WTC11 (cell line): ENCODE results near the gene MAP3K5. TPM values are rescaled to one million over a fixed set of nuclear protein-coding genes. Genes with fewer than 3 reads are reported as not detected.

Source experiments
- ATAC-seq: fragments of 200-7000 bp; cut with Tn5 transposase; 2 replicates; pipeline ENCODE4 v1.10.0; 2021; ENCODE audit warnings: mild to moderate bottlenecking, moderate library complexity
- CTCF ChIA-PET: fragments of 300-600 bp; sonication (Branson Sonifier 250); formaldehyde crosslinking; loops from one replicate; lab custom pipeline; 2021; ENCODE audit warnings: antibody characterized with exemption; lab: Charles Lee
- POLR2A ChIA-PET: fragments of 350-600 bp; sonication (Branson Sonifier 250); formaldehyde crosslinking; loops from one replicate; lab custom pipeline; 2021; ENCODE audit warnings: antibody characterized with exemption; lab: Charles Lee
- DNase-seq: peaks from one replicate; pipeline ENCODE4 v3.0.0; 2021; ENCODE audit warnings: low spot score
- H3K27ac Mint-ChIP-seq: 2 replicates; pipeline ENCODE4 v1.8.0; 2021; ENCODE audit warnings: mixed read lengths
- H3K27me3 Mint-ChIP-seq: 2 replicates; pipeline ENCODE4 v1.8.0; 2021; ENCODE audit warnings: low read depth, mild to moderate bottlenecking, moderate library complexity, mixed read lengths
- H3K36me3 Mint-ChIP-seq: 2 replicates; pipeline ENCODE4 v1.8.0; 2021; ENCODE audit warnings: mixed read lengths
- H3K4me1 Mint-ChIP-seq: 2 replicates; pipeline ENCODE4 v1.8.0; 2022; ENCODE audit warnings: mixed read lengths
- H3K4me3 Mint-ChIP-seq: 2 replicates; pipeline ENCODE4 v1.8.0; 2021; ENCODE audit warnings: mild to moderate bottlenecking, moderate library complexity, mixed read lengths
- H3K9me3 Mint-ChIP-seq: 2 replicates; pipeline ENCODE4 v1.8.0; 2021; ENCODE audit warnings: mixed read lengths
- ATF1 ChIP-seq: sonication (generic); formaldehyde crosslinking; IDR thresholded peaks from 2 replicates; pipeline ENCODE4 v1.8.1; 2023; ENCODE audit warnings: mild to moderate bottlenecking, moderate library complexity, missing genetic modification reagents
- CREB1 ChIP-seq: sonication (generic); formaldehyde crosslinking; IDR thresholded peaks from 2 replicates; pipeline ENCODE4 v1.8.0; 2023; ENCODE audit warnings: mild to moderate bottlenecking, missing genetic modification reagents
- ESRRA ChIP-seq: sonication (generic); formaldehyde crosslinking; IDR thresholded peaks from 2 replicates; pipeline ENCODE4 v1.8.1; 2022; ENCODE audit warnings: mild to moderate bottlenecking, missing genetic modification reagents, borderline replicate concordance
- FOXK1 ChIP-seq: sonication (generic); formaldehyde crosslinking; IDR thresholded peaks from 2 replicates; pipeline ENCODE4 v1.8.0; 2022; ENCODE audit warnings: mild to moderate bottlenecking, moderate library complexity, missing genetic modification reagents
- FOXP1 ChIP-seq: sonication (generic); formaldehyde crosslinking; IDR thresholded peaks from 2 replicates; pipeline ENCODE4 v1.8.0; 2022; ENCODE audit warnings: missing genetic modification reagents, mild to moderate bottlenecking, moderate library complexity, borderline replicate concordance
- GRHL2 ChIP-seq: fragments of 250-450 bp; sonication (Bioruptor Pico); IDR thresholded peaks from 2 replicates; pipeline ENCODE4 v1.8.0; 2022; ENCODE audit warnings: mild to moderate bottlenecking, moderate library complexity; ENCODE audit not compliant: insufficient replicate concordance, severe bottlenecking
- IRF2 ChIP-seq: sonication (generic); formaldehyde crosslinking; IDR thresholded peaks from 2 replicates; pipeline ENCODE4 v1.8.0; 2022; ENCODE audit warnings: low read depth, missing genetic modification reagents, borderline replicate concordance
- JUN ChIP-seq: sonication (generic); formaldehyde crosslinking; IDR thresholded peaks from 2 replicates; pipeline ENCODE4 v1.8.0; 2023; ENCODE audit warnings: mild to moderate bottlenecking, missing genetic modification reagents
- KAT7 ChIP-seq: sonication (generic); formaldehyde crosslinking; IDR thresholded peaks from 2 replicates; pipeline ENCODE4 v1.8.1; 2023; ENCODE audit warnings: missing genetic modification reagents, mild to moderate bottlenecking, borderline replicate concordance
- NR2C2 ChIP-seq: sonication (generic); formaldehyde crosslinking; IDR thresholded peaks from 2 replicates; pipeline ENCODE4 v1.8.0; 2022; ENCODE audit warnings: mild to moderate bottlenecking, missing genetic modification reagents
- NR3C1 ChIP-seq: sonication (generic); formaldehyde crosslinking; conservative IDR thresholded peaks from 2 replicates; pipeline ENCODE4 v1.8.1; 2023; ENCODE audit warnings: low read depth, mild to moderate bottlenecking, missing genetic modification reagents
- PRRX2 ChIP-seq: fragments of 250-450 bp; sonication (Bioruptor Pico); IDR thresholded peaks from 2 replicates; pipeline ENCODE4 v1.8.0; 2021; ENCODE audit warnings: mild to moderate bottlenecking
- RELA ChIP-seq: sonication (generic); formaldehyde crosslinking; IDR thresholded peaks from 2 replicates; pipeline ENCODE4 v1.8.1; 2022; ENCODE audit warnings: missing genetic modification reagents, mild to moderate bottlenecking, borderline replicate concordance
- RORB ChIP-seq: fragments of 250-450 bp; sonication (Bioruptor Pico); IDR thresholded peaks from 2 replicates; pipeline ENCODE4 v1.9.0; 2021; ENCODE audit warnings: mild to moderate bottlenecking
- SMAD3 ChIP-seq: sonication (generic); formaldehyde crosslinking; IDR thresholded peaks from 2 replicates; pipeline ENCODE4 v1.8.0; 2022; ENCODE audit warnings: missing genetic modification reagents, mild to moderate bottlenecking, borderline replicate concordance
- ZNF219 ChIP-seq: sonication (generic); formaldehyde crosslinking; IDR thresholded peaks from 2 replicates; pipeline ENCODE4 v1.8.0; 2023; ENCODE audit warnings: missing genetic modification reagents, mild to moderate bottlenecking, borderline replicate concordance
- ZNF232 ChIP-seq: sonication (generic); formaldehyde crosslinking; IDR thresholded peaks from 2 replicates; pipeline ENCODE4 v1.8.0; 2022; ENCODE audit warnings: mild to moderate bottlenecking, missing genetic modification reagents
- ZNF396 ChIP-seq: fragments of 250-450 bp; sonication (Bioruptor Pico); IDR thresholded peaks from 2 replicates; pipeline ENCODE4 v1.8.0; 2021; ENCODE audit warnings: mild to moderate bottlenecking, moderate library complexity, borderline replicate concordance
- ZNF423 ChIP-seq: fragments of 250-450 bp; sonication (Bioruptor Pico); IDR thresholded peaks from 2 replicates; pipeline ENCODE4 v2.1.2; 2022; ENCODE audit warnings: mild to moderate bottlenecking, moderate library complexity
- total RNA-seq: library from RNA; stranded (reverse); gene quantifications from 3 replicates; pipeline ENCODE4 v1.2.3, GENCODE V29; 2021
- TF ChIP-seq, protein P1 (sequence below): sonication (generic); formaldehyde crosslinking; conservative IDR thresholded peaks from 2 replicates; pipeline ENCODE4 v1.8.1; 2022; ENCODE audit warnings: mild to moderate bottlenecking, missing genetic modification reagents
- TF ChIP-seq, protein P2 (sequence below): sonication (generic); formaldehyde crosslinking; IDR thresholded peaks from 2 replicates; pipeline ENCODE4 v1.8.1; 2023; ENCODE audit warnings: mild to moderate bottlenecking, missing genetic modification reagents, moderate library complexity
- TF ChIP-seq, protein P3 (sequence below): fragments of 250-450 bp; sonication (Bioruptor Pico); IDR thresholded peaks from 2 replicates; pipeline ENCODE4 v1.9.0; 2021; ENCODE audit warnings: mild to moderate bottlenecking
- TF ChIP-seq, protein P4 (sequence below): sonication (generic); formaldehyde crosslinking; IDR thresholded peaks from 2 replicates; pipeline ENCODE4 v1.8.1; 2022; ENCODE audit warnings: mild to moderate bottlenecking, moderate library complexity, missing genetic modification reagents
- TF ChIP-seq, protein P5 (sequence below): sonication (generic); formaldehyde crosslinking; IDR thresholded peaks from 2 replicates; pipeline ENCODE4 v1.8.0; 2022; ENCODE audit warnings: mild to moderate bottlenecking, missing genetic modification reagents
- TF ChIP-seq, protein P6 (sequence below): sonication (generic); formaldehyde crosslinking; IDR thresholded peaks from 2 replicates; pipeline ENCODE4 v1.8.0; 2022; ENCODE audit warnings: missing genetic modification reagents
- TF ChIP-seq, protein P7 (sequence below): fragments of 250-450 bp; sonication (Bioruptor Pico); IDR thresholded peaks from 2 replicates; pipeline ENCODE4 v1.9.0; 2021; ENCODE audit warnings: mild to moderate bottlenecking, borderline replicate concordance

The MAP3K5 gene
- total RNA-seq, 1 experiment from 2014 or later: 1.6 TPM

DNA sequence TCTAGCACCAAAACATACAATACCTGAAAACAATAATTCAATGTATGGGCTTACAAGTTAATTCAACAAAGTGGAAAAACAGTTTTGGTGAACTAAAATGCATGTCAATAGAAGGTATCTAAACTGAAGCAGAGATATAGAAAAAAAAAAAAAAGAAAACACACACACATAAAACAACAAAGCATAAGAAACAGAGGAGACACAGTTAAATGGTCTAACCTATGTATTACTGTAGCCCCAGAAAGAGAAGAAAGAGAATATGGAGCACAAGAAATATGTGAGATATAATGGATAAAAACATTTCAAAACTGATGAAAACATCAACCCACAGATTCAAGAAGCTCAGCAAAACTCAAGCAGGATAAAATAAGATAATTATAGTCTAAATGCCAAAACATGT, 118.7 kb downstream of the MAP3K5 start:
- Mint-ChIP-seq H3K27ac (no peak overlapping the region), H3K9me3 (no peaks in the 10 kb centered on the region), H3K27me3 (no peaks in the 10 kb centered on the region)
- DNase-seq (no peak), ATAC-seq (no peak)
- POLR2A ChIA-PET: no interaction called here
- CTCF ChIA-PET: interaction anchor here (0.7 kb wide), 1 partner anchor 1221 kb away, joined by 4 read pairs; no protein-coding TSS in a partner anchor
- no peak for TF ChIP-seq IRF2 (CRISPR knock-in tag)
- TF ChIP-seq, protein P1, sequence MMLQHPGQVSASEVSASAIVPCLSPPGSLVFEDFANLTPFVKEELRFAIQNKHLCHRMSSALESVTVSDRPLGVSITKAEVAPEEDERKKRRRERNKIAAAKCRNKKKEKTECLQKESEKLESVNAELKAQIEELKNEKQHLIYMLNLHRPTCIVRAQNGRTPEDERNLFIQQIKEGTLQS (CRISPR knock-in tag): no peak
- TF ChIP-seq NR2C2 (CRISPR knock-in tag): no peak
- TF ChIP-seq ZNF396 (CRISPR knock-in tag): no peak
- TF ChIP-seq RELA (CRISPR knock-in tag): no peak
- no peak for TF ChIP-seq ZNF423 (CRISPR knock-in tag)
- TF ChIP-seq SMAD3 (CRISPR knock-in tag): no peak
- TF ChIP-seq GRHL2: no peak
- no peak for TF ChIP-seq FOXK1 (CRISPR knock-in tag)
- no peak for TF ChIP-seq PRRX2 (CRISPR knock-in tag)
- no peak for TF ChIP-seq JUN
- no peak for TF ChIP-seq CREB1 (CRISPR knock-in tag)
- TF ChIP-seq FOXP1 (CRISPR knock-in tag): no peak
- TF ChIP-seq NR3C1 (CRISPR knock-in tag): no peak
- TF ChIP-seq, protein P2, sequence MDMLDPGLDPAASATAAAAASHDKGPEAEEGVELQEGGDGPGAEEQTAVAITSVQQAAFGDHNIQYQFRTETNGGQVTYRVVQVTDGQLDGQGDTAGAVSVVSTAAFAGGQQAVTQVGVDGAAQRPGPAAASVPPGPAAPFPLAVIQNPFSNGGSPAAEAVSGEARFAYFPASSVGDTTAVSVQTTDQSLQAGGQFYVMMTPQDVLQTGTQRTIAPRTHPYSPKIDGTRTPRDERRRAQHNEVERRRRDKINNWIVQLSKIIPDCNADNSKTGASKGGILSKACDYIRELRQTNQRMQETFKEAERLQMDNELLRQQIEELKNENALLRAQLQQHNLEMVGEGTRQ (CRISPR knock-in tag): no peak
- TF ChIP-seq ZNF219: no peak
- no peak for TF ChIP-seq KAT7 (CRISPR knock-in tag)
- TF ChIP-seq, protein P3, sequence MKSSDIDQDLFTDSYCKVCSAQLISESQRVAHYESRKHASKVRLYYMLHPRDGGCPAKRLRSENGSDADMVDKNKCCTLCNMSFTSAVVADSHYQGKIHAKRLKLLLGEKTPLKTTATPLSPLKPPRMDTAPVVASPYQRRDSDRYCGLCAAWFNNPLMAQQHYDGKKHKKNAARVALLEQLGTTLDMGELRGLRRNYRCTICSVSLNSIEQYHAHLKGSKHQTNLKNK: no peak
- TF ChIP-seq, protein P4, sequence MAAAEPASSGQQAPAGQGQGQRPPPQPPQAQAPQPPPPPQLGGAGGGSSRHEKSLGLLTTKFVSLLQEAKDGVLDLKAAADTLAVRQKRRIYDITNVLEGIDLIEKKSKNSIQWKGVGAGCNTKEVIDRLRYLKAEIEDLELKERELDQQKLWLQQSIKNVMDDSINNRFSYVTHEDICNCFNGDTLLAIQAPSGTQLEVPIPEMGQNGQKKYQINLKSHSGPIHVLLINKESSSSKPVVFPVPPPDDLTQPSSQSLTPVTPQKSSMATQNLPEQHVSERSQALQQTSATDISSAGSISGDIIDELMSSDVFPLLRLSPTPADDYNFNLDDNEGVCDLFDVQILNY: no peak
- TF ChIP-seq, all 79 proteins: peak for 0
- H3K36me3 Mint-ChIP-seq: no peaks in the 10 kb centered on the region
- H3K4me1 Mint-ChIP-seq: no peaks in the 10 kb centered on the region
- no peak overlapping the region for H3K4me3 Mint-ChIP-seq

DNA sequence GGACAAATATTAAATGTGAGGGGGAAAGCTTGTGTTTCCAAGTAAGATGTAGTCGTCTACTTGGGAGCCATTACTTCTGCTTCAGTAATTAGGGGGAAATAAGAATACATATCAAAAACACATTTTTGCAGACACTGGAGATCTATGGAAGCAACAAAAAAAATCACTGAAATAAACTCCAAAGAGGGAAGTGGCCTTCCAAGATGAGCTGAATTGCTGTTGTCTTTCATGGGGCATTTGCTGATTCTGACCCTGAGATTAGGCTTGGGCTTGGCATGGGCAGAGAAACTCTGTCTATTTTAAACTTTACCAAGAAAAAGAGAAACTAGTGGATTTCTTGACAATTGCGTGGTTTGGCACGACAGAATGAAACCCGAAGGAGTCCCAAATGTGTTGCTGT, 120.1 kb downstream of the MAP3K5 start:
- Mint-ChIP-seq H3K4me3 (no peak overlapping the region), H3K27me3 (no peaks in the 10 kb centered on the region), H3K36me3 (no peaks in the 10 kb centered on the region), H3K27ac (no peak overlapping the region), H3K4me1 (no peaks in the 10 kb centered on the region), H3K9me3 (no peaks in the 10 kb centered on the region)
- DNase-seq: no peak
- ChIA-PET CTCF (interaction anchor here (1.0 kb wide), 1 partner anchor 120 kb away, joined by 3 read pairs; the partner anchor contains the start of gene MAP3K5), POLR2A (interaction anchor here (0.7 kb wide), 1 partner anchor 1712 kb away, joined by 3 read pairs; no protein-coding TSS in a partner anchor)
- no peak for ATAC-seq
- TF ChIP-seq ZNF232 (CRISPR knock-in tag) (no peak), ESRRA (CRISPR knock-in tag) (no peak), CREB1 (CRISPR knock-in tag) (no peak), RORB (no peak), ATF1 (no peak)
- TF ChIP-seq, protein P5, sequence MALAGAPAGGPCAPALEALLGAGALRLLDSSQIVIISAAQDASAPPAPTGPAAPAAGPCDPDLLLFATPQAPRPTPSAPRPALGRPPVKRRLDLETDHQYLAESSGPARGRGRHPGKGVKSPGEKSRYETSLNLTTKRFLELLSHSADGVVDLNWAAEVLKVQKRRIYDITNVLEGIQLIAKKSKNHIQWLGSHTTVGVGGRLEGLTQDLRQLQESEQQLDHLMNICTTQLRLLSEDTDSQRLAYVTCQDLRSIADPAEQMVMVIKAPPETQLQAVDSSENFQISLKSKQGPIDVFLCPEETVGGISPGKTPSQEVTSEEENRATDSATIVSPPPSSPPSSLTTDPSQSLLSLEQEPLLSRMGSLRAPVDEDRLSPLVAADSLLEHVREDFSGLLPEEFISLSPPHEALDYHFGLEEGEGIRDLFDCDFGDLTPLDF: no peak
- TF ChIP-seq, protein P6, sequence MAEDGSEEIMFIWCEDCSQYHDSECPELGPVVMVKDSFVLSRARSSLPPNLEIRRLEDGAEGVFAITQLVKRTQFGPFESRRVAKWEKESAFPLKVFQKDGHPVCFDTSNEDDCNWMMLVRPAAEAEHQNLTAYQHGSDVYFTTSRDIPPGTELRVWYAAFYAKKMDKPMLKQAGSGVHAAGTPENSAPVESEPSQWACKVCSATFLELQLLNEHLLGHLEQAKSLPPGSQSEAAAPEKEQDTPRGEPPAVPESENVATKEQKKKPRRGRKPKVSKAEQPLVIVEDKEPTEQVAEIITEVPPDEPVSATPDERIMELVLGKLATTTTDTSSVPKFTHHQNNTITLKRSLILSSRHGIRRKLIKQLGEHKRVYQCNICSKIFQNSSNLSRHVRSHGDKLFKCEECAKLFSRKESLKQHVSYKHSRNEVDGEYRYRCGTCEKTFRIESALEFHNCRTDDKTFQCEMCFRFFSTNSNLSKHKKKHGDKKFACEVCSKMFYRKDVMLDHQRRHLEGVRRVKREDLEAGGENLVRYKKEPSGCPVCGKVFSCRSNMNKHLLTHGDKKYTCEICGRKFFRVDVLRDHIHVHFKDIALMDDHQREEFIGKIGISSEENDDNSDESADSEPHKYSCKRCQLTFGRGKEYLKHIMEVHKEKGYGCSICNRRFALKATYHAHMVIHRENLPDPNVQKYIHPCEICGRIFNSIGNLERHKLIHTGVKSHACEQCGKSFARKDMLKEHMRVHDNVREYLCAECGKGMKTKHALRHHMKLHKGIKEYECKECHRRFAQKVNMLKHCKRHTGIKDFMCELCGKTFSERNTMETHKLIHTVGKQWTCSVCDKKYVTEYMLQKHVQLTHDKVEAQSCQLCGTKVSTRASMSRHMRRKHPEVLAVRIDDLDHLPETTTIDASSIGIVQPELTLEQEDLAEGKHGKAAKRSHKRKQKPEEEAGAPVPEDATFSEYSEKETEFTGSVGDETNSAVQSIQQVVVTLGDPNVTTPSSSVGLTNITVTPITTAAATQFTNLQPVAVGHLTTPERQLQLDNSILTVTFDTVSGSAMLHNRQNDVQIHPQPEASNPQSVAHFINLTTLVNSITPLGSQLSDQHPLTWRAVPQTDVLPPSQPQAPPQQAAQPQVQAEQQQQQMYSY: no peak
- TF ChIP-seq, protein P7, sequence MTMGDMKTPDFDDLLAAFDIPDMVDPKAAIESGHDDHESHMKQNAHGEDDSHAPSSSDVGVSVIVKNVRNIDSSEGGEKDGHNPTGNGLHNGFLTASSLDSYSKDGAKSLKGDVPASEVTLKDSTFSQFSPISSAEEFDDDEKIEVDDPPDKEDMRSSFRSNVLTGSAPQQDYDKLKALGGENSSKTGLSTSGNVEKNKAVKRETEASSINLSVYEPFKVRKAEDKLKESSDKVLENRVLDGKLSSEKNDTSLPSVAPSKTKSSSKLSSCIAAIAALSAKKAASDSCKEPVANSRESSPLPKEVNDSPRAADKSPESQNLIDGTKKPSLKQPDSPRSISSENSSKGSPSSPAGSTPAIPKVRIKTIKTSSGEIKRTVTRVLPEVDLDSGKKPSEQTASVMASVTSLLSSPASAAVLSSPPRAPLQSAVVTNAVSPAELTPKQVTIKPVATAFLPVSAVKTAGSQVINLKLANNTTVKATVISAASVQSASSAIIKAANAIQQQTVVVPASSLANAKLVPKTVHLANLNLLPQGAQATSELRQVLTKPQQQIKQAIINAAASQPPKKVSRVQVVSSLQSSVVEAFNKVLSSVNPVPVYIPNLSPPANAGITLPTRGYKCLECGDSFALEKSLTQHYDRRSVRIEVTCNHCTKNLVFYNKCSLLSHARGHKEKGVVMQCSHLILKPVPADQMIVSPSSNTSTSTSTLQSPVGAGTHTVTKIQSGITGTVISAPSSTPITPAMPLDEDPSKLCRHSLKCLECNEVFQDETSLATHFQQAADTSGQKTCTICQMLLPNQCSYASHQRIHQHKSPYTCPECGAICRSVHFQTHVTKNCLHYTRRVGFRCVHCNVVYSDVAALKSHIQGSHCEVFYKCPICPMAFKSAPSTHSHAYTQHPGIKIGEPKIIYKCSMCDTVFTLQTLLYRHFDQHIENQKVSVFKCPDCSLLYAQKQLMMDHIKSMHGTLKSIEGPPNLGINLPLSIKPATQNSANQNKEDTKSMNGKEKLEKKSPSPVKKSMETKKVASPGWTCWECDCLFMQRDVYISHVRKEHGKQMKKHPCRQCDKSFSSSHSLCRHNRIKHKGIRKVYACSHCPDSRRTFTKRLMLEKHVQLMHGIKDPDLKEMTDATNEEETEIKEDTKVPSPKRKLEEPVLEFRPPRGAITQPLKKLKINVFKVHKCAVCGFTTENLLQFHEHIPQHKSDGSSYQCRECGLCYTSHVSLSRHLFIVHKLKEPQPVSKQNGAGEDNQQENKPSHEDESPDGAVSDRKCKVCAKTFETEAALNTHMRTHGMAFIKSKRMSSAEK (CRISPR knock-in tag): no peak
